ENCODE data around the gene PAK2.

DNA sequence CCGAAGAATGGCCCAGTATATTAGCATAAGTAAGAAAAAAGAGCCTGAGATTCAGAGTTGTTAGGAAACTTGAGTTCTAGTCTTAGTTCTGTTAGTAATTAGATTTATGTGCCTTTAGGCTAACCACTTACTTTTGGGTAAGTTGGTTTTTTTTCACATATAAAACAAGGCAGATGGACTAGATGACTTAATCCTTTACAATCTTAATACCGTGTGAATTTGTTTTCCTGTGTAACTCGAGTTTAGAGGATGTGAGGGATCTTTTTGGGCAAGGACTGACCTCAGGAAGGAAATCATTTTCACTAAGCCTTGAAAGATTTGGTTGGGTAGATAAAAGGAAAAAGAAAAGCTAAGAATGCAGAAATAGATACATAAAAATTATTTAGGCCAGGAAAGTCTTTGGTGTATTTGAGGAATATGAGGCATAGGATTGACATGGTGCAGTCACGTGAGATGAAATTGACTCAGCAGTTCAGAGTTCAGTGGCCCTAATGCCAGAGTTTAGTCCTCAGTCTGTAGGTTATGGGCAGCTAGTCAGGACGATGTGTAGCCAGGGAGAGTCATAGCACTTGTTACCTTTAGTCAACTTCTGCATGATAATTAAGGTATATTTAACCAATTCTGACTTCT is 34.6 kb downstream of the PAK2 start:
- no peak for TF ChIP-seq CTCF (conservative IDR thresholded peaks at IDR 0.05 in 1 of 2, IDR thresholded peaks at IDR 0.05 in 1 of 2; ENCODE audit: extremely low read depth in 1 of 2, insufficient read depth in 1 of 2, low read depth in 1 of 2, low read length in 2 of 2)
- TF ChIP-seq EZH2 (IDR thresholded peaks at IDR 0.05; ENCODE audit: borderline replicate concordance, low read length), result no peak

Data from mammary epithelial cell (primary cell).